Stimulated activated CD8-positive, alpha-beta memory T cell treated with anti-CD3 and anti-CD28 coated beads, Interleukin-7, amount 100 ng/mL, for 4 hours (primary cell): ENCODE measurements around the gene CRB2.
"Not testable (repeated sequence)": the region's sequence is repeated elsewhere in the genome, so short reads cannot be mapped to it uniquely, and the experiment has no call there.

Source experiments
- DNase-seq, 2 donors: peaks; one replicate each; pipeline ENCODE4 v3.0.0-alpha.2; 2020; ENCODE audit warnings: low read depth in 2 of 2

The CRB2 gene

DNA sequence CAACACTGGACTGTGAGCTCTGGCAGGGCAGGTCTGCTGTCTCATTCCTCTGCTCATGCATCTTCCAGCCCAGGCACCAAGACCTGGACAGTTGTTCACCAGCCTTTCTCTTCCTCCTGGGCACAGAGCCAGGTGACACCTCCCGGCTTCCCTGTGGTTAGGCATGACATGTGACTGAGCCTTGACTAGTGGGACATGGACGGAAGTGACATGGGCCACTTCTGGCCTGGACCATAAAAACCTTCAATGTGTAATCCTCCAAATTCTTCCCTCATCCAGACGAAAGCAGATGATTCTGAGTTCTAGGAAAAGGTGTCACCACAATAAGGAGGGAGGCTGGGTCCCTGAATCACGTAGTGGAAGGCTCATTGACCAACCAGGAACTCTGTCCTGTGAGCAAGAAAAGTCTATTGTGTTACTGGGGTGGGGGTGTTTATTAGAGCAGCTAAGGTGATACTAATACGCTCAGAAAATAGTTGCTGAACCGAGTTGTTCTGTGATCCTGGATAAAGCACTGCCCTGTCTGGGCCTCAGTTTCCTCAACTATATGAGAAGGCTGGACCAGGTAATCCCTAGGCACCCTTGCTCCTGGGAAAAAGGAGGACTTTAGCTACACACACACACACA, 26.6 kb upstream of the CRB2 start:
- DNase-seq = no peak

DNA sequence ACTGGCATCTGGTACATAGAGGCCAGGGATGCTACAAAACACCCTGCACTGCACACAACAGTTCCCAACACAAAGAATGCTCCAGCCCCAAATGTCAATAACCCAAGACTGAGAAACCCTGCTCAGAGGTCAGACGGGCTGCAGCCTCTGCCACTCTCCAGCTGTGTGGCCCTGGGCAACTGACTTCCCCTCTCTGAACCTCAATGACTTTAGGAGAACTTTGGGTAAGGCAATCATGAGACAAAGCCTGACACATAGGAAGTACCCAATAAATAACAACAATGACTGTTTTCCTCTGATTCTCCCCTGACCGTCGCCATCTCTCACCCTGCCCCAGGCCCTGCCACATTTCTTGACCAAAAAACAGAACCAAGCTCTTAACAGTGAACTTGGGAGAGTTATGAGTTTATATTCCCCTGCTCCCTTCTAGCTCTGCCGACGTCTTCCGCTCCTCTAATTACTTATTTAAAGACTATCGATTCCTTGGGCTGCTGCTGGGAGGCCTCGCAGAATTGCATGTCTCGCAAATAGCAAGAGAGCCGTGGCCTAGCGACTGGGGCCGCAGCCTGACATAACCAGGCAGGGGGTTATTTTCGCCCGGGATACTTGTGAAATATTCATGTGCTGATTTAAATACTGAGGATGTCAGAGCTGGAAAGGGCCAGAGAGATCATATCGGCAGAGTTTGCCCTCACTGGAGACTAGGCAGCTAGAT, 24.5 kb upstream of the CRB2 start:
- no peak for DNase-seq

- DNase-seq = not testable (repeated sequence)
Measured at GRCh38 chr9:123333058-123333669, 22.8 kb upstream of the CRB2 start.

DNA sequence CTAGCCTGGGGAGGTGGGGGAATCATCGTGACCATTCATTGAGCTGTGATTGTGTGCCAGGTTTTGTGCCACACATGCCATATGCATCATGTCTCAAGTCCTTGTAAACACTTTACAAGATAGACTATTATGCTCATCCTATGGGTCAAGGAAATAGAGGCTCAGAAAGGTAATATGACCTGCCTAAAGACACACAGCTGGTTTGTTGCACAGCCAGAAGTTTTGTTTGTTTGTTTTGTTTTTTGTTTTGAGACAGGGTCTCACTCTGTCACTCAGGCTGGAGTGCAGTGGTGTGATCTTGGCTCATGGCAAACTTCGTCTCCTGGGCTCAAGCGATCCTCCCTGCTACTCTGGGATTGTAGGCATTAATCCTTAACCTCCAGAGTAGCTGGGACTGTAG, 21.4 kb upstream of the CRB2 start:
- no peak for DNase-seq

DNA sequence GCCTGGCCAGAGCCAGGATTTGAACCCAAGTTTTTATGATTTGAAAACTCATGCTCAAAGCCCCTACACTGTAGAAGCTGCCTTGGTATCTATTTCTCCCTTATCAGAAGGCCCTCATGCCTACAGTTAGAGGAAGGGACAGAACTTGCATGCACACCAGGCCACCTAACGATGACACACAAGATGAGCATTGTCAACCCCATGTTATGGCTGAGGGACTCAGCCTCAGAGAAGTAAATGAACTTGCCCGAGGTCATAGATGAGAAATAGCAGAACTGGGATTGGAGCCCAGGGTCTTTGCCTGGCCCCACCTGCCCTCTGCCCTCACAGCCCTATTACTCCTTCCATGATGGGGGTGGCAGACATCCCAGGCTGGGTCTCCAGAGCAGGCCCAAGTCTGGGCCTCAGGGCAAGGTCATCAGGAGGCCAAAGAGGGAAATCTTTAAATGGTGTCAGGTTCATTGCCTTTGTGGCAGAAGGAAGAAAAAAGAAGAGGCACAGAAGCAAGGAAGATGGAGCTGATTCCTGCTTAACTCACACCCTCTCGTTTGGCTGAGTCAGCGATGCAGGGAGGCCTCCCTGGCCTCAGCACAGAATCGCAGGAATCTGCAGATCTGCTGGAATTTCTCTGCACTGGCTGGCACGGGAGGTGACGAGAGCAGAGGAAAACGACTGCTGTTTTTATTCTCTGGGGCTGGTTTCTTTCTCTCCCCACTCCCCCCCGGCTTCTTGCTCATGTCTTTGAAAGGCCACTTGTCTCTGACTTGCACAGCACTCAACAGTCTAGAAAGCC, 20.6 kb upstream of the CRB2 start:
- no peak for DNase-seq

DNA sequence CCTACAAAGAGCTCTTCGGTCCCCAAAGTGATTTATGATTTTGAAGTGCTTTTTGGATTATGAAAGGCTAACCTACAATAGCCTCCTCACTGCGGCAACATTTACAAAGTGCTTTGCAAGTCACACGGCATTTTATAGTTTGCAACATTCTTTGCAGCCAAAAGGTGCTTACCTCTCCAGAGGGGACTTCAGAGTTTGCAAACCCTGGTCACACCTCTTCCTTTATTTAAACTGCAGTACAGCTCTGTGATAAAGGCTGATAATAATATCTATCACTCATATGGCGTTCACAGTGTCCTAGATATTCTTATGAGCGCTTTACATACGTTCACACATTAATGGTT, 20.0 kb upstream of the CRB2 start:
- no peak for DNase-seq

- no peak for DNase-seq
Measured at GRCh38 chr9:123336449-123336848, 19.5 kb upstream of the CRB2 start.

GRCh38 chr9:123336959-123337358, 19.0 kb upstream of the CRB2 start:
- no peak for DNase-seq

- no peak for DNase-seq
Measured at GRCh38 chr9:123337971-123338370, 18.0 kb upstream of the CRB2 start.

- DNase-seq = peak; percentile 47 to 63
Measured at GRCh38 chr9:123338710-123339665, 17.0 kb upstream of the CRB2 start.

- DNase-seq = peak in 1 of 2 donors; percentile 25
Measured at GRCh38 chr9:123339666-123340510, 16.1 kb upstream of the CRB2 start.

DNA sequence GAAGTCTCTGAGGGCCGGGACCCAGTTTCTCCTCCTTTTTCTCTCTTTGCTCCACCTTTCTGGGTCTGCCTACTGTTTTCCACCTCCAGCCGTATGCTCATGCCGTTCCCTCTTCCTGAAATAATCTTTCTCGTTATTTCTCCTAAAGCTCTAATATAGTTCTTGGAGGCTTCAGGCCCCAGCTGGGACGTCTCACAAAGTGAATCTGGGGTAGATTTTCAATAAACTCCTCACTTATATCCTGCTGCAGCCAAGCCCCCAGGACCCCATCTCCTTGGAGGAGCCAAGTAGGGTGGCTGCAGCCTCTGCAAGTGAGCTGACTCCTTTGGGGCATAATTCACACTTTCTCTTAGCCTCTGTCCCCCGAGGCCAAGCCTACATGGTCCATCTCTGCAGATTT, 14.2 kb upstream of the CRB2 start:
- DNase-seq = no peak

DNA sequence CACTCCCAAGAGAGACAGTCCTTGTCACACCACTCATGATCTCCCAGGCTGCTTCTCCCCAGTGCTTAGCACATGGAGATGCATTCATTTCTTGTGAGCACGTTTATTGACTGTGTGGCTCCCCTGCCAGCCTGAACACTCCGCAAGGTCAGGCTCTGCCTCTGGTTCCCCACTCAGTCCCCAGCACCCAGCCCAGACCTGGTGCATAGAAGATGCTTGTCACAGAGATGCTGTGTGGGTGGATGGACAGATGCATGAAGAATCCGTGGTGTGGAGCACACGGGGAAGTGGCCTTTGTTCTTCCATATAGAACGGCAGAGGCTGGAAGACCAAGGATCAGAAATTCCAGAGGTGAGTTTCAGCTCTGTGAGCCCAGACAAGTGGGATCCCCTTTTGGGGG, 13.8 kb upstream of the CRB2 start:
- DNase-seq = no peak

GRCh38 chr9:123343443-123344191, 12.4 kb upstream of the CRB2 start:
- DNase-seq = no peak

DNA sequence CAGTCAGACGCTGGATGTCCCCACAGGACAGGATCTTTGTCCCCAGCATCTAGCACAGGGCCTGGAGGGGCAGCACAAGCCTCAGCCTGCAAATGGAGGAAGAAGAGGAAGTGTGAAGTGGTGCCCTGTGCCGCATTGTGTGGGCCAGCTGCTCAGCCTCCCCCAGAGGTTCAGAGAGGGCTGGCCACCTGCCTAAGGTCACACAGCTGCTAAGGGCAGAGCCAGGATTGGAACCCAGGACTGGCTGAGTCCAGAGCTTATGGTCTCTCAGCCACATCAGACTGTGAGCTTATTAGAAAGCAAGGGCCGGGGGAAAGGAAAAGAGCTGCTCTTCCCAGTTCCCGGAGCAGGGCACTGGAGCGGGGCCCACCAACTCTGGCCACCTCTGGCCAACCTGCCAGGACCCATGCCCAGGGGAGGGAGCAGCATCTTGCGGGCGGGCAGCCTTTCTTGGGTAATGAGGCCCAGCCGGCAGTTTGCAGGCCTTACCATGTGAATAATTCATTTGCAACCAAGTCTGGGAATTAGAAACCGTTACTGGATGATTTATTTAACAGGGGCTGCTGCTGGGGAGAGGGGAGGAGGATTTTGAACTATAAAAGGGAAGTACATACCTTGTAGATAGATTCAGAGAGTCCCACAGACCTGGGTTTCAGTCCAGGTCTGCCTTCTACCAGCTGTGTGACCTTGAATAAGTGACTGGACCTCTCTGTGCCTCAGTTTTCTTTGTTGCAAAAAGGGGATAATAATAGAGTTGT, 11.6 kb upstream of the CRB2 start:
- DNase-seq = no peak

- DNase-seq = no peak
Measured at GRCh38 chr9:123345567-123345955, 10.4 kb upstream of the CRB2 start.

DNA sequence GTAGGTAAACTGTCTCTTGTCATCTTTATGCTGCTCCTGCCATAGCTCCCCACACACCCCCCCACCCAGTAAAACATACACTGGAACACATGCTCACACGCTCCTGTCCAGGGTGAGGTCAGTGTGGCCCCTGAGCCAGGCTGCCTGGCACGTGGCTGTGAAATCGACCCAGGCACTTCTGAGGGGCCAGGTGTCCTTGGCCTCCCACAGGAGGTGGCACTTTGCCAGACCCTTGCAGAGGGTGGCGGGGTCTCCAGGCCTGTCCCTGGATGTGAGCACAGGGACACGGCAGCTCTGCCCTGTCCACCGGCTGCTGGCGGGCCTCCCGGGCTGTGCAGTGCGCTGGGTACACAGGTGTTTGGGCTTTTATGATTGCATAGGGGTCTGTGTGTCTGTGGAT, 10.0 kb upstream of the CRB2 start:
- no peak for DNase-seq

GRCh38 chr9:123346826-123347225, 9.2 kb upstream of the CRB2 start:
- DNase-seq = no peak
